OCI-M2 (cell line): Measurements from ENCODE around the gene PHC3.
A peak's percentile ranks its signal among the peaks of the same experiment; 100 is the strongest.

Source experiments
- DNase-seq: peaks from one replicate; lab custom pipeline; 2025; ENCODE audit not compliant: unreplicated experiment; lab: John Stamatoyannopoulos, UW

PHC3 gene

DNA sequence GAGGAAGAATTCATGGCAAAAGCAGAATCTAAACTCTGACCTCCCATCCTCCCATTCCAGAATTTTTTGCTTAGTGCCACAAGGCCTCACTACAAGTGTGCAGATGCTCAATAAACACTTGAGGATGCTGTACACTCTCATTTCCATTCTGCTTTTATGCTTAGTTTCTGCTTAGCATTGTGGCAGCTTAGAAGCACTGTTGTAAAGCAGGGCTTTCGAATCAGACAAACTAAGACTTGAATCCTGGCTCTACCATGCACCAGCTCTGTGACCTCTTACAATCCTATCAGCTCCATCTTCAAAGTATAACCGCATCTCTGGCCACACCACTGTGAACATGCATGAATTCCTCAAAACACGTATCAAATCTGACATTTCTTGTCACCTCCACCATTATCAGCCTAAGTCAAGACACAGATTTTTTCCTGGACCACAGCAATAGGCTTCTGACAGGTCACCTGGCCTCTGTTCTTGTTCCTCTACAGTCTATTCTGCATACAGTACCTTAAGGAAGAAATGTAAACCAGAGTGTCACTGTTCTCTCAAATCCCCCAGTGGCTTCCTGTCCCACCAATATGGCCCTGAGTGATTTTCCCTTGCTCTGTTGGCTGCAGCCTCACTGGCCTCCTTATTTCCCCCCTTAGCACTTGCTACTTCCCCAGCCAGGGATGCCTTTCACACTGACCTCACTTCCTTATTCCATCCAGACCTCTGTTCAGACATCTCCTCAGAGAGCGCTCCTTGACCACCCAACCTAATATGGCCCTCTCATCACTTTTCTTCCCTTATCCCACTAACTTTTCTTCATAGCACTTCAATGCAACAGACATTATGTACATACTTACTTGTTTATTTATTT, 8.1 kb upstream of the PHC3 start:
- DNase-seq: no peak

DNA sequence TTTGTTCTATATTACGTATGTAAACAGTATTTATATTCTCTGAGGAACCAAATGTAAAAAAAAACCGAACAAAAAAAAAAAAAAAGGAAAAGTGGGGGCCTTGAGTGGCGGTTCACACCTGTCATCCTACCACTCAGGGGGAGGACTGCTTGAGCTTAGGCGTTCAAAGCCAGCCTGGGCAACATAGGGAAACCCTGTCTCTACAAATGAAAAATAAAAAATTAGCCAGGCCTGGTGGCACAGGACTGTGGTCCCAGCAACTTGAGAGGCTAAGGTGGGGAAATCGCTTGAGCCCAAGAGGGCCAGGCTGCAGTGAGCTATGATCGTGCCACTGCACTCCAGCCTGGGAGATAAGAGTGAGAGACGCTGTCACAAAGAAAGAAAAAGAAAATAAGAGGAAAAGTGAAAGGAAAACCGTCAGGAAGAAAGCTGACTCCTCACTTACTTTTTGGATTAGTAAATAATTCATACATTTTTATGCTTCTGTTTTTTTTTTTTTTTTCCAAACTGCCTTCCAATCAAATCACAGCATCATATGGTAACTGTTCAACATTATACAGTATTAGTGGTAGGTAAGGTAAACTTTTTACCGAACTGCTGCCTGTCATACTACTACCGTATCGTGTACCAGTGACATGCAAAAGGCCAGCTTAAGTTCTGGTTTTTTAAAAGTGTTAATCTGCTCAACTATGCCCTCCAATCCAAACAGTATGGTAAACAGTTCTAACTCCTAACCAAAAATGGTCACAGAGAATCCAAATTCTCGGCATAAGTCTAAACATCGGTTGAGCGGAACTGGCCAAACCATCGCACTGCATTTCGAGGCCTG, 1.2 kb downstream of the PHC3 start:
- no peak for DNase-seq

- no peak for DNase-seq
These were observed 2.1 kb downstream of the PHC3 start for GRCh38 chr3:170179432-170179831.

- DNase-seq: no peak
These were observed 2.9 kb downstream of the PHC3 start for GRCh38 chr3:170178651-170179050.

- no peak for DNase-seq
These were observed 10.0 kb downstream of the PHC3 start for GRCh38 chr3:170171563-170171962.

- DNase-seq: no peak
These were observed 16.8 kb downstream of the PHC3 start for GRCh38 chr3:170164717-170165116.

DNA sequence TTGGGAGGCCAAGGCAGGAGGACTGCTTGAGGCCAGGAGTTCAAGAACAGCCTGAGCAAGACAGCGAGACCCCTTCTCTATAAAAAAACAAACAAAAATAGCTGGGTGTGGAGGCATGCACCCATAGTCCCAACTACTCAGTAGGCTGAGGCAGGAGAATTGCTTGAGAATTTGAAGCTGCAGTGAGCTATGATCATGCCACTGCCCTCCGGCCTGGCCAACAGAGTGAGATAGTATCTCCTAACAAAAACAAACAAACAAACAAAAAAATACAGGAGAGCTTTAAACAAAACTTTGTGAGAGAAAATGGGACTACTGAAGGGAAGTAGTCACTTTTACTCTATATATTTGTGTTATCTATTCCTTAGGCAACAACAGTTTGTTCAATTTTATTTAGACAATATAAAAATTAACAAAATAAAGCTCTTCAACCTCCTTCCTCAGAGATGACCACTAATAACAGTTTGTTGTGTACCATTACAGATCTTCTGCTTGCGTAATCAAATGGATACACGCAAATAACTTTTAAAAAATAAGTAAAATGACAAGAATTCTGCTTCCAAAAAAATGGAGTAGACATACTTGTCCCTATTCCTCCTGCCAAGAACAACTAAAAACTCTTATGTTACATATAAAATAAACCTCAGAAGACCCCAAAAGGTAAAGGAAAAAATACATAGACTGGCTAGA, 17.4 kb downstream of the PHC3 start:
- no peak for DNase-seq

- DNase-seq: no peak
These were observed 18.9 kb downstream of the PHC3 start for GRCh38 chr3:170162630-170163029.

GRCh38 chr3:170162052-170162451, 19.5 kb downstream of the PHC3 start:
- no peak for DNase-seq

- DNase-seq: no peak
These were observed 21.6 kb downstream of the PHC3 start for GRCh38 chr3:170159933-170160332.

DNA sequence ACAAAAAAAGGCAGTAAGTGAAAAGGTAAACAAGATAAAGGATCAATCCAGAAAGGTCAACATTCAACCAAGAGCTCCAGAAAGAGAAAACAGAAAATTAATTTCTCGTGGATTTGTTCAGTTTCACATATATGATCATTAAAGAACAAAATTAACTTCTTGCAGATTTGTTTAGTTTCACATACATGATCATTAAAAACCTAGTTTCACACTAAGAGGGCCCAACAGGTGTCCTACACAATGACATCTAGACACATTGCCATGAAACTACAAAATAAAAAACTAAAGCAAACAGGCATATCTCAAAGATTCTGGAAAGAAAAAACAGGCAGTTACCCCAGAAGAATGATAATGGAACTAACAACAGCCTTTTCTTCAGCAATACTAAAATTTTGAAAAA, 22.1 kb downstream of the PHC3 start:
- no peak for DNase-seq

- DNase-seq: no peak
These were observed 25.9 kb downstream of the PHC3 start for GRCh38 chr3:170155604-170156003.

- peak; percentile 15 for DNase-seq
These were observed 26.9 kb downstream of the PHC3 start for GRCh38 chr3:170154569-170155143.

DNA sequence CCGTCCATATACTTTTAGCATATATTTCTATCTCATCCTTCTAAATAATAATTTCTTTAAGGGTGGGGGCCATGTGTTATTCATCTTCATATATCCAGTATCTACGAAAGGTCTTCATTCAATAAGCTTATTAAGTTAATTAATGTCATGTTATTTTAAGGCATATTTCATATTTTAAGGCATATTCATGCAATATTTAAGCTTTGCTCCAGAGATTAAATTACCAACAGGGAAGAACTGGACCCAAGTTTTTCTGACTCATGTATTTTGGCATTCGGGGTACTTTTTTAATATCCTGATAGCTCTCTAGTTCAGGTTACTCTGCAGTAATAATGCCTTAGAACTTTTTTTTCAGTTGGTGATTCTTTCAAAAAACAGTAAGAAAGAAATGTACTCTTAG, 27.4 kb downstream of the PHC3 start:
- DNase-seq: no peak

DNA sequence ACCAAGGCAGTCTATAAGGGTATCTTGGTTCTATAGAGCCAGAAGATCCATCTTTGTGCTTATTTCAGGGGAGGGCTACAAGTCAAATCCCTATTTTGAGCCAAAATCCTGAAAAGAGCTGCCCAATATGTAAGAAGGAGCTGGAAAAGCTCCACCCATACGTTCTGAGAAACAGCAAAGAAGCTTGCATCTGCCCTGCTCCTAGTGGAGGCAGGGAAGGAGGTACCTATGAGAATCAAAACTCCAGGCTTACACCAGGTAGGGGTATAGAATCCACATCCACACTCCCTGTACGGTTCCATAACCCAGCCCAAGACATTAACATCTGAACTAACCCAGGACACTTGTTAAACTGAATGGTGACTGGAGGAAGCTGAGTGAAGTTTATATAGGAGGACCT, 30.0 kb downstream of the PHC3 start:
- DNase-seq: no peak

GRCh38 chr3:170149016-170149415, 32.5 kb downstream of the PHC3 start:
- no peak for DNase-seq

DNA sequence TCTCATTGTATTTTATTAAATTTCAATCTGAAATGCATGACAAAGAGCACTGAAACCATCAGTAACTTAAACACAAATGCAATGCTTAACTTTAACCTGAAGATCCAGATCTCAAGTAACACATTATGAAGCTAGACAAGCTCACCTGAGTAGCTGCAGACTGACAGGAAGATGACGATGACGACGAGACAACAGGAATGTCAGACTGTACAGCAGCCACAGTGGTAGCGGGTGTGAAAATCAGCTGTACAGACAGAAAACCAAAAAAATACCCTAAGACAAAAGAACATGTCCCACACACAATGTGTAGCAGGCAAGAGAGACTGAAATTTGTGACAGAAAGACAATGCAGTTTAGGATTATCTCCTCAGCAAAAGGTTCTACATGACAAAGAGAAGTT, 36.3 kb downstream of the PHC3 start:
- DNase-seq: no peak

GRCh38 chr3:170144437-170144843, 37.1 kb downstream of the PHC3 start:
- no peak for DNase-seq

- no peak for DNase-seq
These were observed 39.2 kb downstream of the PHC3 start for GRCh38 chr3:170142373-170142772.

DNA sequence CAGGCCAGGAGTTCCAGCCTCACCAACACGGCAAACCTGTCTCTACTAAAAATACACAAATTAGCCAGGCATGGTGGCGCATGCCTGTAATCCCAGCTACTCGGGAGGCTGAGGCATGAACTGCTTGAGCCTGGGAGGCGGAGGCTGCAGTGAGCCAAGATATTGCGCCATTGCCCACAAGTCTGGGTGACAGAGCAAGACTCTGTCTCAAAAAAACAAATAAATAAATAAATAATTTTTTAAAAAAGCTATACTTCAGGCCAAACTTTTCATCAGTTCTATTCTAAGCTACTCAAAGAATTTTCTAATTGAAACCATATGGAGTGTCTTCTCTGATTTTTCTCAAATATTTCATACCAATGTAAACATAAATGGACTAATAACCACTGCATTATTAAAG, 43.5 kb downstream of the PHC3 start:
- no peak for DNase-seq

- no peak for DNase-seq
These were observed 49.2 kb downstream of the PHC3 start for GRCh38 chr3:170132335-170132734.
